H1 (cell line): ENCODE measurements around the gene THOC6. TPM values are rescaled to one million over a fixed set of nuclear protein-coding genes. Genes with fewer than 3 reads are reported as not detected.

Source experiments
- CTCF ChIA-PET: fragments of 300-600 bp; sonication (Branson Sonifier 250); formaldehyde crosslinking; loops from one replicate; lab custom pipeline; 2021; ENCODE audit not compliant: partially characterized antibody; lab: Charles Lee
- POLR2A ChIA-PET: fragments of 300-600 bp; sonication (Branson Sonifier 250); formaldehyde crosslinking; loops from one replicate; lab custom pipeline; 2021; ENCODE audit warnings: inconsistent platforms; ENCODE audit not compliant: partially characterized antibody; lab: Charles Lee
- DNase-seq, 2 experiments: peaks; one replicate each; pipeline versions ENCODE4 v3.0.0 to v3.0.0-alpha.2; 2010 to 2022; ENCODE audit warnings: low spot score in 2 of 2, low read depth in 1 of 2, mixed read lengths in 1 of 2
- FAIRE-seq: peaks from 2 replicates; lab custom pipeline; 2011; peaks lifted over from hg19 to GRCh38; lab: Jason Lieb, UNC
- H2AFZ ChIP-seq: 2 replicates; pipeline ENCODE4 v1.8.1; 2012; ENCODE audit warnings: low read length, inconsistent platforms
- H2AK5ac ChIP-seq: 2 replicates; pipeline ENCODE4 v1.6.1; 2013; ENCODE audit warnings: low read depth, low read length
- H2BK120ac ChIP-seq: replicated peaks from 2 replicates; pipeline ENCODE3; 2013; ENCODE audit warnings: low read depth, low read length, inconsistent platforms
- H2BK12ac ChIP-seq: 2 replicates; pipeline ENCODE4 v1.6.1; 2013; ENCODE audit warnings: low read depth, low read length
- H2BK15ac ChIP-seq: 2 replicates; pipeline ENCODE4 v1.6.1; 2013; ENCODE audit warnings: low read length
- H2BK20ac ChIP-seq: 2 replicates; pipeline ENCODE4 v1.6.1; 2013; ENCODE audit warnings: low read length
- H2BK5ac ChIP-seq: 2 replicates; pipeline ENCODE4 v1.6.1; 2013; ENCODE audit warnings: low read depth, low read length
- H3K14ac ChIP-seq: 2 replicates; pipeline ENCODE4 v1.6.1; 2013; ENCODE audit warnings: inconsistent platforms; ENCODE audit not compliant: insufficient read length
- H3K18ac ChIP-seq: 2 replicates; pipeline ENCODE4 v1.6.1; 2013; ENCODE audit warnings: low read length; ENCODE audit errors: extremely low read depth
- H3K23ac ChIP-seq: 2 replicates; pipeline ENCODE4 v1.6.1; 2013; ENCODE audit warnings: inconsistent platforms; ENCODE audit not compliant: insufficient read length
- H3K23me2 ChIP-seq: 2 replicates; pipeline ENCODE4 v1.6.1; 2013; ENCODE audit warnings: low read depth, low read length
- H3K27ac ChIP-seq: 2 replicates; pipeline ENCODE4 v1.6.1; 2011; ENCODE audit warnings: low read depth, low read length, inconsistent platforms
- H3K27me3 ChIP-seq, 4 experiments: replicated peaks in 1 of 4; 1 replicate in 1 of 4; 2 replicates in 3 of 4; pipeline versions ENCODE4 v1.6.1 to v1.8.1; 2011 to 2013; ENCODE audit warnings: low read length in 3 of 4, mild to moderate bottlenecking in 3 of 4, inconsistent platforms in 2 of 4, mixed read lengths in 2 of 4, moderate library complexity in 1 of 4; ENCODE audit not compliant: control insufficient read depth in 3 of 4, insufficient read depth in 3 of 4; ENCODE audit errors: extremely low read depth in 1 of 4
- H3K36me3 ChIP-seq, 4 experiments: 2 replicates each; pipeline versions ENCODE4 v1.6.1 to v1.8.1; 2011 to 2013; ENCODE audit warnings: mild to moderate bottlenecking in 4 of 4, low read length in 3 of 4, moderate library complexity in 2 of 4, control low read depth in 1 of 4, inconsistent platforms in 1 of 4; ENCODE audit not compliant: insufficient read depth in 4 of 4, control insufficient read depth in 2 of 4
- H3K4ac ChIP-seq: replicated peaks from 2 replicates; pipeline ENCODE3; 2013; ENCODE audit warnings: low read length, low read depth, mixed read lengths, inconsistent platforms; ENCODE audit not compliant: insufficient read length
- H3K4me1 ChIP-seq, 4 experiments: replicated peaks in 1 of 4; 1 replicate in 1 of 4; 2 replicates in 3 of 4; pipeline versions ENCODE4 v1.6.1 to v1.8.1; 2011 to 2013; ENCODE audit warnings: low read length in 3 of 4, inconsistent platforms in 2 of 4, mixed read lengths in 1 of 4; ENCODE audit not compliant: insufficient read depth in 4 of 4, control insufficient read depth in 3 of 4
- H3K4me2 ChIP-seq, 2 experiments: 2 replicates each; pipeline versions ENCODE4 v1.6.1 to v1.8.1; 2011 to 2013; ENCODE audit warnings: low read depth in 2 of 2, low read length in 2 of 2, control low read depth in 1 of 2, inconsistent platforms in 1 of 2, mild to moderate bottlenecking in 1 of 2; ENCODE audit not compliant: insufficient read depth in 1 of 2
- H3K4me3 ChIP-seq, 4 experiments: fragments of 200-600, 300-600 bp in 1 of 4; sonication (generic), shearing (Covaris generic), sonication (Bioruptor Twin) in 1 of 4; 2 replicates each; pipeline versions ENCODE4 v1.5.1 to v1.8.1; 2011 to 2016; ENCODE audit warnings: low read length in 4 of 4, low read depth in 3 of 4, control low read depth in 2 of 4, inconsistent platforms in 2 of 4, mild to moderate bottlenecking in 2 of 4, mixed read lengths in 1 of 4, moderate library complexity in 1 of 4; ENCODE audit not compliant: insufficient read depth in 2 of 4; ENCODE audit errors: extremely low read depth in 1 of 4
- H3K56ac ChIP-seq: replicated peaks from 2 replicates; pipeline ENCODE3; 2013; ENCODE audit warnings: low read depth, mild to moderate bottlenecking, mixed read lengths, low read length, inconsistent platforms; ENCODE audit not compliant: insufficient read length
- H3K79me1 ChIP-seq: 2 replicates; pipeline ENCODE4 v1.6.1; 2013; ENCODE audit warnings: low read depth, low read length, control low read depth
- H3K79me2 ChIP-seq, 2 experiments: 2 replicates each; pipeline versions ENCODE4 v1.6.1 to v1.8.1; 2012 to 2013; ENCODE audit warnings: low read length in 2 of 2, mild to moderate bottlenecking in 2 of 2, inconsistent platforms in 1 of 2; ENCODE audit not compliant: insufficient read depth in 2 of 2, control insufficient read depth in 1 of 2
- H3K9ac ChIP-seq, 4 experiments: replicated peaks in 1 of 4; 1 replicate in 1 of 4; 2 replicates in 3 of 4; pipeline versions ENCODE4 v1.6.1 to v1.8.1; 2011 to 2013; ENCODE audit warnings: low read depth in 3 of 4, low read length in 3 of 4, control low read depth in 2 of 4, mild to moderate bottlenecking in 2 of 4, moderate library complexity in 2 of 4, inconsistent platforms in 1 of 4; ENCODE audit errors: extremely low read depth in 1 of 4
- H3K9me3 ChIP-seq, 2 experiments: 2 replicates each; pipeline versions ENCODE4 v1.6.1 to v1.8.1; 2012 to 2013; ENCODE audit warnings: mild to moderate bottlenecking in 2 of 2, moderate library complexity in 2 of 2, control low read depth in 1 of 2, inconsistent platforms in 1 of 2, low read depth in 1 of 2, low read length in 1 of 2, mixed read lengths in 1 of 2; ENCODE audit not compliant: insufficient read depth in 2 of 2
- H4K20me1 ChIP-seq, 2 experiments: replicated peaks in 1 of 2; 2 replicates each; pipeline versions ENCODE3 to v1.8.1; 2011 to 2013; ENCODE audit warnings: inconsistent platforms in 2 of 2, low read length in 2 of 2, mild to moderate bottlenecking in 1 of 2; ENCODE audit not compliant: insufficient read depth in 2 of 2, control insufficient read depth in 1 of 2
- H4K5ac ChIP-seq: 2 replicates; pipeline ENCODE4 v1.6.1; 2013; ENCODE audit warnings: low read length, low read depth, mixed read lengths, inconsistent platforms; ENCODE audit not compliant: insufficient read length
- H4K8ac ChIP-seq: 2 replicates; pipeline ENCODE4 v1.8.0; 2013; ENCODE audit warnings: mild to moderate bottlenecking, moderate library complexity, low read length, inconsistent platforms; ENCODE audit not compliant: insufficient read depth; ENCODE audit errors: extremely low read depth
- H4K91ac ChIP-seq: replicated peaks from 2 replicates; pipeline ENCODE3; 2013; ENCODE audit warnings: low read length, mixed read lengths, inconsistent platforms; ENCODE audit not compliant: insufficient read length
- POLR2A ChIP-seq, 2 experiments: IDR thresholded peaks; 1 replicate in 1 of 2; 2 replicates in 1 of 2; pipeline ENCODE4 v1.6.1; 2011; ENCODE audit warnings: low read depth in 2 of 2, low read length in 2 of 2, mild to moderate bottlenecking in 2 of 2; ENCODE audit errors: control extremely low read depth in 1 of 2
- POLR2AphosphoS5 ChIP-seq: IDR thresholded peaks from 2 replicates; pipeline ENCODE4 v1.6.1; 2011; ENCODE audit warnings: low read depth, low read length
- SUZ12 ChIP-seq: fragments of 200-600 bp; sonication (generic); IDR thresholded peaks from 2 replicates; pipeline ENCODE4 v1.6.1; 2012; ENCODE audit warnings: mild to moderate bottlenecking, inconsistent platforms, low read length, moderate library complexity, mixed read lengths
- WGBS, 2 experiments: shearing (Covaris generic) in 1 of 2; methylation state at CpG; one replicate each; pipeline versions ENCODE4 v1.1.6 to v1.1.7; 2013 to 2015; ENCODE audit warnings: low lambda C conversion rate in 2 of 2, mixed read lengths in 2 of 2, inconsistent platforms in 1 of 2, low coverage in 1 of 2, missing lambda C conversion rate in 1 of 2; ENCODE audit not compliant: insufficient replicate concordance in 2 of 2, insufficient coverage in 1 of 2, insufficient read length in 1 of 2; ENCODE audit errors: extremely low coverage in 1 of 2, missing lambda C conversion rate in 1 of 2; 5-methylcytosine and 5-hydroxymethylcytosine counted together
- polyA plus RNA-seq, 7 experiments: library from polyadenylated mRNA; depleted of rRNA in 3 of 7; stranded (reverse) in 5 of 7; unstranded in 2 of 7; fragments of >200 nt in 5 of 7; fragments of 200-250 nt in 2 of 7; gene quantifications; 1 replicate in 5 of 7; 2 replicates in 1 of 7; 4 replicates in 1 of 7; pipeline versions ENCODE4 v1.2.1 to v1.2.3, GENCODE V29; 2011 to 2013; ENCODE audit warnings: missing spikeins in 2 of 7, mixed read lengths in 2 of 7
- total RNA-seq: library from RNA; stranded (reverse); fragmentation: NEBNext Ultra II Directional; extraction: Animal tissue kit (Norgen Biotek cat#: 25700); gene quantifications from 2 replicates; pipeline ENCODE4 v1.2.1, GENCODE V29; 2021

The THOC6 gene
- total and polyA plus RNA-seq, 2 of the 8 experiments (the other 6 are each of a cell fraction or from before 2014, with no cell fraction given), result 78.5 to 111 TPM

DNA sequence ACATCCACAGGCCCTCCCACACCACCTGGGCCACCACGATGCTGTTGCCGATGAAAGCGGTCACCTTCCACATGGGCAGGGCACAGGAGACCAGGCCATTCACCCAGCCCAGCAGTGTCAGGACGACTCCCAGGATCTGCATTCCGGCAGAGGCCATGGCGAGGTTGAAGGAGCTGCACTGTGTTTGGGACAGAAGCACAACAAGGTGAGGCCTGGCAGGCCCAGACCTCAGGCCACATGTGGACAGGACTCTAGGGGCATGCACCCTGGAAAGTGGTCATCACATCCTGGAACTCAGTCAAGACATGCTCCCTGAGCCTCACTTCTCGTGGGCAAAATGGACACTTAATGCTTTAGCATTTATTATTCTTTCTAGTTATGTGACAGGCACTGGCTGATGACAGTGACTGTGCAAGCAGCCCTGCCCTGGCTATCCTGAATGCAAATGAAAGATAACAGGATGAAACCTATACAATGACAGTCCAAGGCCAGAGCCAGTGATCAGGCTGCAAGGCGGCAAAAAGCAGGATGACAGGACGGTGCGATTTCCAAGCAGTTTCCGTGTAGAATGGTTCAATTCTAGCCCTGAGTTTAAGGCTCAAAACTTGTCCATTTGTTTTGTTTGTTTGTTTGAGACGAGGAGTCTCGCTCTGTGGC is 7.8 kb upstream of the THOC6 start:
- Histone ChIP-seq H3K9ac (peak overlapping the region in 1 of 4 experiments; percentile 10; a peak in 2 of 7 replicates), H4K8ac (0 out of 2 replicates have a peak overlapping the region, but pooled peaks have one; percentile 78), H4K91ac (no peak overlapping the region), H3K14ac (no peak overlapping the region), H3K4me1 (peaks cover 8 to 42% (median 36%) of the 10 kb centered on the region in 4 experiments), H2BK120ac (no peak overlapping the region), H3K4me3 (peak overlapping the region; percentile 4 to 39 (median 20); a peak in 5 of 8 replicates), H3K79me1 (peaks cover 11% of the 10 kb centered on the region; the same call in 1 of the 2 replicates), H2BK5ac (peak overlapping the region; percentile 35; the same call in 1 of the 2 replicates), H3K9me3 (no peaks in the 10 kb centered on the region), H2BK12ac (peak overlapping the region; percentile 85; the same call in 1 of the 2 replicates), H4K5ac (no peak overlapping the region), H3K23ac (no peak overlapping the region), H3K18ac (no peak overlapping the region), H3K56ac (no peak overlapping the region), H3K4me2 (peak overlapping the region; percentile 60 to 66), H3K79me2 (peaks cover 11 to 32% of the 10 kb centered on the region in 2 experiments), H3K27me3 (no peaks in the 10 kb centered on the region; a peak in 1 of 7 replicates), H4K20me1 (peaks cover 16 to 32% of the 10 kb centered on the region in 2 experiments), H2AK5ac (no peak overlapping the region), H3K4ac (no peak overlapping the region), H3K23me2 (peaks cover 23% of the 10 kb centered on the region), H3K27ac (no peak overlapping the region), H2BK15ac (no peak overlapping the region), H2BK20ac (no peak overlapping the region), H2AFZ (no peak overlapping the region), H3K36me3 (peaks cover 6 to 20% (median 12%) of the 10 kb centered on the region in 4 experiments; a peak in 7 of 8 replicates)
- no peak for TF ChIP-seq SUZ12
- peak; percentile 38 to 41; a peak in 2 of 3 replicates for TF ChIP-seq POLR2A (IDR thresholded peaks at IDR 0.05; ENCODE audit: control extremely low read depth in 1 of 2, low read depth in 2 of 2, low read length in 2 of 2)
- peak; percentile 85 for TF ChIP-seq POLR2AphosphoS5
- CTCF ChIA-PET, result interaction anchor here (0.5 to 11.3 kb wide), 3 partner anchors 12 to 45 kb away, joined by 3 to 213 read pairs (median 3); no protein-coding TSS in a partner anchor
- DNase-seq (no peak), FAIRE-seq (no peak)
- 87% methylated on average over 13 of the region's 13 CpGs; no CpG with 5 or more reads in 1 of the 2 experiments for WGBS, 2 experiments
- POLR2A ChIA-PET, result interaction anchor here (0.6 to 35.7 kb wide), 9 partner anchors 1 to 120 kb away, joined by 3 to 1808 read pairs (median 12); partner anchors contain the start of genes BICDL2, CLDN6, CLDN9 and HCFC1R1
